GM18858 (cell line): ENCODE data around the gene HMCN1.

ENCODE experiments used
- ATAC-seq: cut with Tn5 transposase; IDR thresholded peaks from one replicate; pipeline ENCODE4 v1.9.1; 2021; ENCODE audit not compliant: unreplicated experiment

The HMCN1 gene

DNA sequence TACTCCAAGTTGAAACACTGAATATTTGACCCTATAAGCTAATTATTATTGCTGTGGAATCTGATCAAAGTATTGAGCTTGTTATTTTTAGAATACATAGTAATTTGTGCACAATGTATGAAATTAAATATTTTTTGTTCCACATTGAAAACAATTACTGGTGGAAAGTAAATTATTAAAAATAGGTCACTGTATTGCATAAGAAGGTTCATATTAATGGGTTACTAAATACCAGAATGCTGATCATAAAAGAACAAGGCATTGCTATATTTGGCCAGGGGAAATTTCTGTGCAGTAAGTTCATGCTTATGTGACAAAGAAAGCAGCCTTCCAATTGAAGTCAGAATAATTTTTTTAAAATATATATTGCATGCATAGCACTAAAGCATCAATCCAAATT lies 481.4 kb downstream of the HMCN1 start:
- ATAC-seq: no peak

DNA sequence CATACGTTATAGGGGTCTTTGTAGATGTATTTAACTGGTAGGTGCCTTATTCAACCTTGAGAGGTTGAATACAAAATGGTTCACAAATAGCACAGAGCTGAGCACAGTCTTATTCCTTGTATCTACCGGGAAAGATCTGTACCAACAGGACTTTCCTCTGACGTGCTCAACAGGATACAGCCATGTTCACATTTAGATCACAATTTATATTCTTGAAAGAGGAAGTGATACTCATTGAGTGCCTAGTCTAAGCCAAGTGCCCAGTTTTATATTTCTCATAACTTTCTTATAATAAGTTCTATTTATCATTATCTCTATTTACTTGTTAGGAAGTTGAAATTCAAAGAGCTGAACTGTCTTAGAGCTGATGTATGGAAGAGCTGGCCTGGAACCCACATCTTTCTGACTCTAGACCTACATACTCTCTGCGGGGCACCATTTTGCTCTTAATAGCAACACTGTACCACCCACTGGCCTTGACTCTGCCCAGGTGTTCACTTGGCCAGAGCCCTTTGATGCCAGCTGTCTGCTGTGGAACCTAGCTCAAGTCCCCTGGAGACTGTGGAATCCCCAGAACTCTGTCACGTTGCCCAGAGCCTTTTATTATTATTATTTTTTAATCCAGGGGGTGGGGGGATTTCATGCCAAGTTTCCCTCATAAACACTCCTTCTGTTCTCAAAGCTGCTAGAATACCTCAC lies 484.6 kb downstream of the HMCN1 start:
- peak; percentile 78 for ATAC-seq

DNA sequence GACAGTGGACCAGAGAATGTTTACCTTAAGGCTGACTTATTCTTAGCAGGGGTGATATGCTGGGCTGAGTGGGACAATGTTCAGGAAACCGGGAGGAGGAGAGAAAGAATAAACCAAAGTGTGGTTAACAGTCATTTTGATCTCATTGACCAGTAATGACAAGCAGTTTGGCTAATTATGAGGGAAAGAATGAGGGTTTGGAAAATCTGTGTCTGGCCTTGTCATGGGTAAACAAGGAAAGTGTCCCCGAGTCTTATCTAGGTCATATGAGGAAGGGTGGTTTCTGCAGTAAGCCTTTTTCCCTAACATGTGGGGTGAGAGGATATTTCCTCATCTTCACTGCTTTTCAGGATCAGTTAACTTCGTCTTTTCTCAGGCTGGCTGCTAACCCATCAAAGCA lies 485.9 kb downstream of the HMCN1 start:
- no peak for ATAC-seq

DNA sequence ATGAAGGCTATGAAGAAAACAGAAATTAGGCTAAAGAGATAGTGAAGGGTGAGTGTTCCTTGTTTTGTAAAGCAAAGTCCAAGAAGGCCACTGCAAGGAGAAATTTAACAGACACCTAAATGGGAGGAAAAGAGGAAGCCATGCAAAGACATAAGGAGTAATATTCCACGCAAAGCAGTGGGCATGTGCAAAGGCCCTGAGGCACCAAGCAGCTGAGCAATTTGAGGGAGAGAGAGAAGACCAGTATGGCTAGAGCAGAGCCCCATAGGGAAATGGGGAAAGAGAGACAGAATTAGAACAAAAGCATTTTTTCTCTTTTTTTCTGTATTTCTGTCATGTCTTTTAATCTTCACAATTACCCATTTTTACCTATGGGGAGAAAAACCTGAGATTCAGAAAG lies 486.7 kb downstream of the HMCN1 start:
- no peak for ATAC-seq

DNA sequence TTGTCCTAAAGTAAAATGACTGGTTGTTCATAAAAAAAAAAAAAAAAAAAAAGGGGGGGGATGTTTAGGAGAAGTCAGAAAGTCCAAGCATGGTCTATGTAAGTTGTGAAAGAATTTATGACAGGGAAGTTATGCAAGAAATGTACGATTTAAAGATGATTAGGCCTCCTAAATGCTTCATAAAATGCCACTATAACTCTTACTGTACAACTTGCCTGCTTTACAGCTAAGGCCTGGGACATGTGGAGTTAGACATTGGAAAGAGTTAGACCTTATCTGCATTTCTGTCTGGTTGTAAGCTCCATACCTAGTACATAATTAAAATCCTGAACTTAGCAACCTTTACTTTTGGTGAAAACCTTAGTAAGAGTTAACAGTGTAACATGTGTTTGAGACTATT lies 490.9 kb downstream of the HMCN1 start:
- no peak for ATAC-seq

DNA sequence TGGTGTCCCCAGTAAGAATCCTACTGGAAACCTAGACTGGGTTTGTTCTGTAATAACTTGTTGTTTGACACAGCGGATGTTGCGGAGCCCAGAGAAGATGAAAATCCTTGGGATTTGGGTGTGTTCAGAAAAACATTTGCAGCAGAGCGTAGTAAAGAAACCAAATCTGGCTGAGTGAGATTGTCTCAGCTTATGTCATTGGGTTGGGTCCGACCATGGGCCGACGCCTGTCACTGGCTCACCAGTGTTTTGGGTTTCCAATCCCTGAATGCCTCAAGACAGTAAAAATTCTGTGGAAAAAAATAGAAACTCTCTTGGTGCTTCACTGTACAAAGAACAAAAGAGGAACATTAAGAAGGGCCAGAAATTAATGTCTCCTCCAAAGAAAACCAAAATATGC lies 494.6 kb downstream of the HMCN1 start:
- ATAC-seq: no peak

DNA sequence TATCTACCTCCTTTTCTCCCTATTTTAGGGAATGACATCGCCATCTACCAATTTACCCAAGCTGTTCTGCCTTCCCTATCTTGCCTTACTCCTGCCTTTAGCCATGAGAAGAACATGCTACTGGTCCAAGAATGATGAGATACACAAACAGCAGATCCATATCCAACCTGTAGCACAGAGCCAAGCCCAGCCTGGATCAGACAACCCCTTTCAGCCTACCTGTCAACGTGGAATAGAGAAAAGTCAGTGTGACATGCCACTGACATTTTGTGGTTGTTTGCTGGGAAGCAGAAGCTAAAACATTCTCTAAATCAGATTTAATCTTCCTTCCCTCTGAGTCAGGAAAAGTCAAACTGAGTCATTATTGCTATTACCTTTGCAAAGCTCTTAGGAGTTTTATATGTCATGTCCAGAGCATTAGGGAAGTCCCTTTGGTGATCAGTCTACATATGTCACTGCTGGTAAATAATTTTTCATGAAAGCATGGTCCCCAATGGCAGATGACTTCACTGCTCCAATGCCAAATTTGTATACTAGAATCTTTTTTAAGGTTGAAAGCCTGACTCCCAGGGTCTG lies 497.8 kb downstream of the HMCN1 start:
- no peak for ATAC-seq

DNA sequence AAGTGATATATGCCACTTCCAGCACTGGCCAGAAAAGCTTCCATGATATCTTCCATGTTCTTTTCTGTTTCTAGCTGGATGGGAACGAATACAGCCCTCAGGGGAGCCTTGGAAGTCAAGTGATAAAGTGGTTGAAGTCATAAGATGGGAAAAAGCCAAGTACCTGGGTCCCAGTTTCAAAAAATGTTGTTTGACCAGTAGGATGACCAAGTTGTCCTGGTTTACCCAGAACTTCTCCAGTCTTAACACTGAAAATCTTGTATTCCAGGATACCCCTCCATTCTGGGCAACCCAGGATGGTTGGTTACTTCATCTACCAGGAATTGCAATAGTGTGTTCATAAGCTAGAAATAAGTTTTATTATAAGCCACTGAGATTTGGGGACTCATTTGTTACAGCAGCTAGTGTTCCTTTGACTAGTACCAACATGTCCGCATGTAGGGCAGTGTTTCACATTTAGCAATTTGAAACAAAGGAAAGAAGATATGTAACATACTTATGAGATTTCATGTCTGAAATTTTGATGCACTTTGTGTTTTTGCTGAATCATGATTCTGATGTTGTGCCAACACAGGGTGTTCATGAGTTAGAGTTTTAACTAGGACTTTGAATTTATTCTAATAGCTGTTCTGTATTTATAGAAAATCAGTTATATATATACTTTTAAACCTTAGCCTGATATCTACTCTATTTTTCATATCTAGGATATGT lies 500.9 kb downstream of the HMCN1 start:
- no peak for ATAC-seq

DNA sequence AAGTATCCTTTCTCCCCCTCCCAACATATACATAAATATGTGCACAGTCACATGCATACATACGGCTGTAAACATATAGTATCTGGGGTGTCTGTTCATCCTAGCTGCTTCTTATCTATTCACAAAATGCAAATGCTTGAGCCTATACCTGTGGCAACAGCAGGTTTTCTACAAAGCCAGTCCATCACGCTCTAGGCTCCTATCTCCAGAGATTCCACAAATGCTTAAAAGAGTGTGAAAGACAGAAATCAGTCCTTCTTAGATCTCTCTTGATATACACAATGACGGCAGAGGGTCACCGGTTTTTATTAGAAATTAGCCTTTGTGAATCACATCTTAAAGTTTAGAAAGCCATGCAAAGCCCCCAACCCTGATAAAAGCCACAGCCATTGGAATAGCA lies 501.5 kb downstream of the HMCN1 start:
- ATAC-seq: no peak

DNA sequence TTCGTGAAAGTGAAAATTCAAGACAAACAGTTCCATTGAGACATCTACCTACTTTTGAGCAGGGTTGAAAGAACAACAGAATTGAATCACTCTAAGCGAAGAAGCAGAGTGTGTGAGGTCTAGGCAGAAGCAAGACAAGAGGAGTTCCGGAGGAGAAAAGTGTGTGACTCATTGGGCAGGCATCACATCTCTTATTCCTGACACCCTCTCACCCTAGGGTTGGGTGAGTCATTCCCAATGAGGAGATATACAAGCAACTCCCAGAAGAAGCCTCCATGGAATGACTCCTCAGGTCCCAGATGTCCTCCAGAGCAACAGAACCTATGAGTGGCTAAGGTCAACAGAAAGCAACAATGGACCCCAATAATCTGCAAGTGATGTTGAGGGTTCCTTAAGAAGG lies 502.7 kb downstream of the HMCN1 start:
- ATAC-seq: no peak

DNA sequence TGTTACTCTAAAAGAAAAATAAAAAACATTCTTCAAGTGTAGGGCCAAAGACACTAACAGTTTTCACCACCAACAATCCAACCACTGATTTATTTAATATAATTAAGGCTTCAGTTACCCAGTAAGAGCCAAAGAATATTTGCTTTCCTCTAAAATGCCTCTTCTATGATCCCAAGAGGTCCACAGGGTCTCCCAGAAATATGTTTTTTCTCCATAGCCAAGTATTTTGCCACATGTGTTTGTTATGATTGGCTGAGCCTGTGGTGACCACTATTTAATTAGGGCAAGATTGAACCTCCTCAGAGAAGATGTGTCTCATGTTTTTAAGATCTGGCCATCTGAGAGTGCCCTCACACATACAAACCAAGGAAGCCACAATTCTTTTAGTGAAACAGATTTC lies 505.0 kb downstream of the HMCN1 start:
- ATAC-seq: no peak

DNA sequence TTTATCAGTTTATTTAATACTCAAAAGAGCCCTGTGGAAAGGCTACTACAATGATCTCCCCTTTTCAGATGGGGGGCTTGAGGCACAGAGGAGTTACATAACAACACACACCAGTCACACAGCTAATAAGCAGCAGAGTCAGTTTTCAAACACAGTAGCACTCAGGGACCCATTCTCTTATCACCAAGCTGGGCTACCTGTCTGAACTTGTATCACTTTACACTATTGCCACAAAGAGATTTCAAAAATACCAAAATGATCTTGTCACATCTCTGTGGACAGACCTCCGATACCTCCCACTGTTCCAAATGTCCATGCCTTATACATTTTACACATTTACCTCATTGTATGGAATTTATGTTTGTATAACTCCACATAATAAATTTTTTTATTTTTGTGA lies 506.2 kb downstream of the HMCN1 start:
- ATAC-seq: no peak
